Prostate gland (tissue), 2 donors: ENCODE data around the gene LVRN.

Experiments used
- POLR2A ChIP-seq: fragments of 450-650 bp; IDR thresholded peaks from one replicate; pipeline ENCODE4 v1.6.1; 2016; ENCODE audit warnings: antibody characterized with exemption, mild to moderate bottlenecking
- POLR2AphosphoS5 ChIP-seq: sonication (generic); formaldehyde crosslinking; IDR thresholded peaks from one replicate; pipeline ENCODE4 v1.6.1; 2017; ENCODE audit warnings: antibody characterized with exemption
- TF ChIP-seq, protein P1 (sequence below), 4 experiments: fragments of 200-600 bp in 2 of 4; fragments of 450-650 bp in 2 of 4; sonication (generic) in 2 of 4; IDR thresholded peaks; 1 replicate in 3 of 4; 2 replicates in 1 of 4; pipeline ENCODE4 v1.5.1; 2016 to 2019; ENCODE audit warnings: antibody characterized with exemption in 4 of 4, mild to moderate bottlenecking in 2 of 4, moderate library complexity in 2 of 4

DNA sequence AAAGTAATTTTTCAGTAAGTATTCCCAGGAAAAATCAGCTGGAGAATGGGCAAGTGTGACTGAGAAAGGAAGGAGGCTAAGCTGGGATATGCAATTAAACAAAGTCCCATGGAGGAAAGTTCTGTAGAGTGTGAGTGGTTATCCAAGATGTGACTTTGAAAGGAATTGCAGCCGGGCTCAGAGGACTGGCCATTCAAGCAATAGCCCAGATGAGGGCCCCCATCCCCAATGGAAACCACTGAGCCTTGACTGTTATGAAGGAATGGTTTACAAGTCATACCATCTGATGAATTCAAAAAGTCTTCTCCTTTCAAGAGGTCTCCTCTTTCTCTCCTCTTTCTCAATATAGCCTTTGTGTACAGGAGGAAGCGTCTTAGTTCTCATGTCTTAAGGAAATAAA lies 6.5 kb downstream of the LVRN start:
- TF ChIP-seq, protein P1, sequence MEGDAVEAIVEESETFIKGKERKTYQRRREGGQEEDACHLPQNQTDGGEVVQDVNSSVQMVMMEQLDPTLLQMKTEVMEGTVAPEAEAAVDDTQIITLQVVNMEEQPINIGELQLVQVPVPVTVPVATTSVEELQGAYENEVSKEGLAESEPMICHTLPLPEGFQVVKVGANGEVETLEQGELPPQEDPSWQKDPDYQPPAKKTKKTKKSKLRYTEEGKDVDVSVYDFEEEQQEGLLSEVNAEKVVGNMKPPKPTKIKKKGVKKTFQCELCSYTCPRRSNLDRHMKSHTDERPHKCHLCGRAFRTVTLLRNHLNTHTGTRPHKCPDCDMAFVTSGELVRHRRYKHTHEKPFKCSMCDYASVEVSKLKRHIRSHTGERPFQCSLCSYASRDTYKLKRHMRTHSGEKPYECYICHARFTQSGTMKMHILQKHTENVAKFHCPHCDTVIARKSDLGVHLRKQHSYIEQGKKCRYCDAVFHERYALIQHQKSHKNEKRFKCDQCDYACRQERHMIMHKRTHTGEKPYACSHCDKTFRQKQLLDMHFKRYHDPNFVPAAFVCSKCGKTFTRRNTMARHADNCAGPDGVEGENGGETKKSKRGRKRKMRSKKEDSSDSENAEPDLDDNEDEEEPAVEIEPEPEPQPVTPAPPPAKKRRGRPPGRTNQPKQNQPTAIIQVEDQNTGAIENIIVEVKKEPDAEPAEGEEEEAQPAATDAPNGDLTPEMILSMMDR (IDR thresholded peaks at IDR 0.05), result no peak
- TF ChIP-seq POLR2AphosphoS5, result no peak
- TF ChIP-seq POLR2A, result no peak
